ENCODE results near the gene FGB. TPM values are rescaled to one million over a fixed set of nuclear protein-coding genes. Genes with fewer than 3 reads are reported as not detected.

Gene FGB
- total RNA-seq, 1 experiment from 2014 or later = not detected

DNA sequence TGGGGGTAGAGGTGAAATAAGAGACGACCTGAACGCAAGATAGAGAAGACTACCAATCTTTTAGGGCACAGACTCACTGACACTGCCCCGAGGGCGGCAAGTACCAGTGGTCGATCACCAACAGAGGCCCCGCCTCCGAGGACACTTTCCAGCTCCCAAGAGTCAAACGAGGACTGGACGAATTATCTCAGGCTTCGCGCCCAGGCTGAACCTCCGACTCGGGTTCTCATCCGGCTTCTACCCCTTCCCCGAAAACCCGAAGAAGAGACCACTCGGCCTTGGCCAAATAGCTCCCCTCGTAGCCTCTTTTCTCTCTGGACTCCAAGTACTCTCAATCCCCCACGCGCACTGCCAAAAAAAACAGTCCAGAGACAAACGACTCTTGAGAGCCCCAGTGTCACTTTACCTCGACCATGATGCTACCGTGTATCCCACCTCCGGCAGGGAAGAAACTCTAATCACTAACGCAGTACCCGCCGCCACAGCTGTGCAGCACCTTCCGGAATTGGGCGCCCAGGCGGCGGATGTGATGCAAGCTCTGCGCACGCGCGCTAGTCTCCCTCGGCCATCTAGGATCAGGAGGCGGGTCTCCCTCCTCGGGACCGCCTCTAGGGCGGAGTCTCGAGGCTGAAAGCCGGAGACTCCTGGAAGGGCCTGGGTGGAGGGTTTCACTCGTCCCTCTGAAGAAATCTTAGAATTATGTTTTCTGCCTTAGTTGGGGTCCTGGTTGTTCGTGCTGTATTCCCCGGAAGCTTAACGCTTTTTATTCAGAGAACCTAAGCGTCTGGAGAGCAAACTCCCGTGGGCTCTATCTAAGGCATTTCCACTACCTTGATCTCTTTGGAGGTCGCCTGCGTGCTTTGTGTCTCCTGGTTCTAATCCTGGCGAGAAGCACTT is 12.7 kb upstream of the FGB start, which contains the start of gene PLRG1:
PLRG1 (minus strand) TSS at position 507 of the 897 bp plus-strand sequence; CDS start at position 415, 92 bp downstream.
- Histone ChIP-seq H3K9me3 (ENCODE audit: low read depth, low read length, poor library complexity, severe bottlenecking) (no peaks in the 10 kb centered on the region), H3K36me3 (ENCODE audit: insufficient read depth, low read length, poor library complexity, severe bottlenecking) (peaks cover 27% of the 10 kb centered on the region), H3K27me3 (replicated peaks; ENCODE audit: insufficient read depth, low read depth, low read length, poor library complexity) (no peaks in the 10 kb centered on the region), H3K27ac (ENCODE audit: low read depth, low read length, poor library complexity, severe bottlenecking) (peak within 1 kb of the TSS; percentile 83), H3K4me1 (ENCODE audit: insufficient read depth, low read length, poor library complexity, severe bottlenecking) (peaks cover 11% of the 10 kb centered on the region), H3K4me3 (ENCODE audit: low read depth, low read length, poor library complexity, severe bottlenecking) (peak within 1 kb of the TSS; percentile 97)
- TF ChIP-seq, protein P1, sequence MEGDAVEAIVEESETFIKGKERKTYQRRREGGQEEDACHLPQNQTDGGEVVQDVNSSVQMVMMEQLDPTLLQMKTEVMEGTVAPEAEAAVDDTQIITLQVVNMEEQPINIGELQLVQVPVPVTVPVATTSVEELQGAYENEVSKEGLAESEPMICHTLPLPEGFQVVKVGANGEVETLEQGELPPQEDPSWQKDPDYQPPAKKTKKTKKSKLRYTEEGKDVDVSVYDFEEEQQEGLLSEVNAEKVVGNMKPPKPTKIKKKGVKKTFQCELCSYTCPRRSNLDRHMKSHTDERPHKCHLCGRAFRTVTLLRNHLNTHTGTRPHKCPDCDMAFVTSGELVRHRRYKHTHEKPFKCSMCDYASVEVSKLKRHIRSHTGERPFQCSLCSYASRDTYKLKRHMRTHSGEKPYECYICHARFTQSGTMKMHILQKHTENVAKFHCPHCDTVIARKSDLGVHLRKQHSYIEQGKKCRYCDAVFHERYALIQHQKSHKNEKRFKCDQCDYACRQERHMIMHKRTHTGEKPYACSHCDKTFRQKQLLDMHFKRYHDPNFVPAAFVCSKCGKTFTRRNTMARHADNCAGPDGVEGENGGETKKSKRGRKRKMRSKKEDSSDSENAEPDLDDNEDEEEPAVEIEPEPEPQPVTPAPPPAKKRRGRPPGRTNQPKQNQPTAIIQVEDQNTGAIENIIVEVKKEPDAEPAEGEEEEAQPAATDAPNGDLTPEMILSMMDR (conservative IDR thresholded peaks at IDR 0.05; ENCODE audit: low read depth, low read length) = no peak
- TF ChIP-seq EZH2 (IDR thresholded peaks at IDR 0.05; ENCODE audit: borderline replicate concordance, low read depth, low read length, poor library complexity, severe bottlenecking) = no peak
- CTCF ChIA-PET = interaction anchor here (0.6 to 0.8 kb wide), 2 partner anchors 31 to 69 kb away, joined by 6 read pairs; no protein-coding TSS in a partner anchor
- POLR2A ChIA-PET (ENCODE audit: low non-redundant PET) = no interaction called here
- intact Hi-C loops (cut with micrococcal nuclease; ENCODE audit: unreplicated experiment) = no loop called here
- peak; percentile 97 for DNase-seq (ENCODE audit: low spot score)
- TSS peak; percentile 70 for BruUV-seq (replicated peaks)

DNA sequence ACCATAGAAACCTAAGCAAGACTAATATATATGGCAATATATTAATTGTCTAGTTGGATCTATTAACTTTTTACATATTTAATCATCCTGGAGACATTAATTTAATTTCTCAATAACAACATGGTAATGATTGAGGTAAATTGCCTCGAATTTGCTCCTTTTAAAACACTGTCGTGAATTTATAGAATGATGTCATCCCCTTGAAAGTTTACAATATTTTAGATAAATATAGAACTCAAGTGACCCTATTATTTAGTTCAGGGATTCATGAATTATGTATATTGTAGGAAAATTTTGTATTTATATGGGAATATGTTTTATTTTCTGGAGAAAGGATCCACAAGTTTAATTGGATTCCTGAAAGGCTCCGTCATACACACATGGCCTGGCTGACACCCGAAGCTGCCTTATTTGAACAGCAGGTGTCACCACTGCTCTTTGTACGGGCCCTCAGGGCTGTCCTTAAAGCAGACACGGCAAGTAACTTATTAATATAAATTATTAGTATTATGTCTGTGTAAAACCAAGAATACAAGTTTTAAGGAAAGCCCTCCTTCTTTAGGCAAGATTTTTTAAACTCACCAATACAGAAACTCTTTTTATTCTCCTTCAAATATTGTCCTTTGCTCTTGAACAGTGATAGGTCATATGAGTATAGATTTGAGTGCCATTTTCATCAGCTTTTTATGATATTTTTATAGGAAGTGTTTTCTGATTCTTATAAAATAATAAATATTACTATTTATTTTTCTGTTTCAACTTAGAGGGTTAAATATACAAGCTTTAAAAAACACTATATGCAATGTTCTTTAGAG is 10.7 kb upstream of the FGB start:
- ChIA-PET POLR2A (ENCODE audit: low non-redundant PET) (no interaction called here), CTCF (interaction anchor here (0.6 to 1.3 kb wide), 2 partner anchors 11 to 67 kb away, joined by 3 to 7 read pairs; no protein-coding TSS in a partner anchor)

DNA sequence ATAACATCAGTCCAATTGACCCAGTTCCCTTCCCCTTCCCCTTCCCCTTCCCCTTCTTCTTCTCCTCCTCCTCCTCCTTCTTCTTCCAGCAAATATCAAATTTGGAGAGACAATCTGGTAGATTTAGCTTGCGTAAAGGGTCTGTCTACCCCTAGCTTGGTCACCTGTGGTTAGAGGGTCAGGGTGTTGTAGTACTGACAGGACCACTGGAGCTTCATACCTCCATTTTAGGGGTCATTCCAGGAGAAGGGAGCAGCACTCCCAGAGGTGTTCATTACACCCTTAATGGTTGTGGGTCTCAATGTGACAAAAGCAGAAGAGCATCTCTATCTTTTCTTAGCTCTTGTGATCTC is 3.7 kb upstream of the FGB start:
- ChIA-PET POLR2A (ENCODE audit: low non-redundant PET) (no interaction called here), CTCF (interaction anchor here (0.5 to 2.5 kb wide), 6 partner anchors 10 to 67 kb away, joined by 3 to 38 read pairs (median 4); no protein-coding TSS in a partner anchor)
- DNase-seq (ENCODE audit: low spot score) = no peak
- TF ChIP-seq EZH2 (IDR thresholded peaks at IDR 0.05; ENCODE audit: borderline replicate concordance, low read depth, low read length, poor library complexity, severe bottlenecking) = no peak
- TF ChIP-seq, protein P1 (conservative IDR thresholded peaks at IDR 0.05; ENCODE audit: low read depth, low read length) = no peak
- Histone ChIP-seq H3K9me3 (ENCODE audit: low read depth, low read length, poor library complexity, severe bottlenecking) (no peaks in the 10 kb centered on the region), H3K4me1 (ENCODE audit: insufficient read depth, low read length, poor library complexity, severe bottlenecking) (no peaks in the 10 kb centered on the region), H3K27me3 (replicated peaks; ENCODE audit: insufficient read depth, low read depth, low read length, poor library complexity) (no peaks in the 10 kb centered on the region), H3K4me3 (ENCODE audit: low read depth, low read length, poor library complexity, severe bottlenecking) (no peak overlapping the region), H3K36me3 (ENCODE audit: insufficient read depth, low read length, poor library complexity, severe bottlenecking) (no peaks in the 10 kb centered on the region), H3K27ac (ENCODE audit: low read depth, low read length, poor library complexity, severe bottlenecking) (no peak overlapping the region)
- no TSS peak for BruUV-seq (replicated peaks)
- intact Hi-C loops (cut with micrococcal nuclease; ENCODE audit: unreplicated experiment) = loop anchor here (1.0 to 5.0 kb wide), 3 partner anchors 63 to 813 kb away; no protein-coding TSS in a partner anchor

More for the DNA sequence above, 10.7 kb upstream of the FGB start:
- Histone ChIP-seq H3K27ac (ENCODE audit: low read depth, low read length, poor library complexity, severe bottlenecking) (no peak overlapping the region), H3K36me3 (ENCODE audit: insufficient read depth, low read length, poor library complexity, severe bottlenecking) (peaks cover 8% of the 10 kb centered on the region), H3K27me3 (replicated peaks; ENCODE audit: insufficient read depth, low read depth, low read length, poor library complexity) (no peaks in the 10 kb centered on the region), H3K9me3 (ENCODE audit: low read depth, low read length, poor library complexity, severe bottlenecking) (no peaks in the 10 kb centered on the region), H3K4me3 (ENCODE audit: low read depth, low read length, poor library complexity, severe bottlenecking) (no peak overlapping the region), H3K4me1 (ENCODE audit: insufficient read depth, low read length, poor library complexity, severe bottlenecking) (peaks cover 11% of the 10 kb centered on the region)
- TF ChIP-seq EZH2 (IDR thresholded peaks at IDR 0.05; ENCODE audit: borderline replicate concordance, low read depth, low read length, poor library complexity, severe bottlenecking) = no peak
- TF ChIP-seq, protein P1 (conservative IDR thresholded peaks at IDR 0.05; ENCODE audit: low read depth, low read length) = peak; percentile 84
- DNase-seq (ENCODE audit: low spot score) = peak; percentile 81
- BruUV-seq (replicated peaks) = no TSS peak
- intact Hi-C loops (cut with micrococcal nuclease; ENCODE audit: unreplicated experiment) = loop anchor here (1.0 kb wide), 1 partner anchor 66 kb away; no protein-coding TSS in a partner anchor
